Measurements from ENCODE around the gene CACNA1G. TPM values are rescaled to one million over a fixed set of nuclear protein-coding genes. Genes with fewer than 3 reads are reported as not detected.

CACNA1G gene
- total RNA-seq, 3 donors from 2014 or later (not counting 1 experiment from before 2014, with no cell fraction given), result not detected

DNA sequence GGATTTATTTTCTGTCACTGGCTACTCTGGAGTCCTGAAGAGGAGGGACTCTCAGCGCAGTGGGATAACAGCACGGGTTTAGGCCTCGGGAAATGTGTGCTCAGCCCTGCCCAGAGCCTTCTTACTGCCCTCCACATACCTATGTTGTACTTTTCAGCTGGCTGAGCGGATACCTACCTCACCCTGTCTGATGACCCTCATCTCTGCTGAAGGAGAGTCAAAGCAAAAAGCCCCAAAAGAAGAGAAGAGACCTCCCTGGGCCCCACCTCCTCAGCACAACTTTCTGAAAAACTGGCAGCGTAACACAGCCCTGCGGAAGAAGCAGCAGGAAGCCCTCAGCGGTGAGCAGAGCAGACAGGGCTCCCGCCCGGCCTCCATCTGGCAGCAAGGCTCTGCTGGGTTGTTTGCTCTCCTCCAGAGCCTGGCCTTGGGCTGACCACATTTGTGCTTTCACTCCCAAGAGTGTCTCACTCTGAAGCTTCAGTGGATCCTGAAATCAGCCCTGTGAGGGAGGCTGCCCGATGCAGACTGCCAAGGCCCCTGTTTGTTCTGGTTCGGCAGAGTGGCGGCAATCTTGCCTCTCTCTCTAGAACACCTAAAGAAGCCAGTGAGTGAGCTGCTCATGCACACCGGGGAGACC, 42.0 kb upstream of the CACNA1G start:
- ATAC-seq (no peak), DNase-seq (no peak)
- Histone ChIP-seq H3K36me3 (ENCODE audit: control insufficient read depth, insufficient read depth, low read length) (no peaks in the 10 kb centered on the region), H3K9me3 (ENCODE audit: control insufficient read depth, insufficient read depth, low read length) (no peaks in the 10 kb centered on the region), H3K4me1 (ENCODE audit: control insufficient read depth, insufficient read depth, low read length) (no peaks in the 10 kb centered on the region), H3K27ac (ENCODE audit: low read length) (no peak overlapping the region), H3K27me3 (ENCODE audit: control insufficient read depth, insufficient read depth, low read length) (no peaks in the 10 kb centered on the region), H3K4me3 (ENCODE audit: low read length) (no peak overlapping the region)
- H3K4me3 Mint-ChIP-seq, result no peak overlapping the region
- no peaks in the 10 kb centered on the region for H3K4me1 Mint-ChIP-seq
- no peaks in the 10 kb centered on the region for H3K36me3 Mint-ChIP-seq
- no peaks in the 10 kb centered on the region for H3K9me3 Mint-ChIP-seq
- WGBS (ENCODE audit: insufficient coverage), result 94% methylated on average over 13 of the region's 13 CpGs
- no peak overlapping the region for H3K27ac Mint-ChIP-seq
- intact Hi-C loops (cut with micrococcal nuclease), result no loop called here
- peaks cover 0 to 6% of the 10 kb centered on the region in 2 donors for H3K27me3 Mint-ChIP-seq (ENCODE audit: low read depth in 2 of 2)
- TF ChIP-seq, protein P1, sequence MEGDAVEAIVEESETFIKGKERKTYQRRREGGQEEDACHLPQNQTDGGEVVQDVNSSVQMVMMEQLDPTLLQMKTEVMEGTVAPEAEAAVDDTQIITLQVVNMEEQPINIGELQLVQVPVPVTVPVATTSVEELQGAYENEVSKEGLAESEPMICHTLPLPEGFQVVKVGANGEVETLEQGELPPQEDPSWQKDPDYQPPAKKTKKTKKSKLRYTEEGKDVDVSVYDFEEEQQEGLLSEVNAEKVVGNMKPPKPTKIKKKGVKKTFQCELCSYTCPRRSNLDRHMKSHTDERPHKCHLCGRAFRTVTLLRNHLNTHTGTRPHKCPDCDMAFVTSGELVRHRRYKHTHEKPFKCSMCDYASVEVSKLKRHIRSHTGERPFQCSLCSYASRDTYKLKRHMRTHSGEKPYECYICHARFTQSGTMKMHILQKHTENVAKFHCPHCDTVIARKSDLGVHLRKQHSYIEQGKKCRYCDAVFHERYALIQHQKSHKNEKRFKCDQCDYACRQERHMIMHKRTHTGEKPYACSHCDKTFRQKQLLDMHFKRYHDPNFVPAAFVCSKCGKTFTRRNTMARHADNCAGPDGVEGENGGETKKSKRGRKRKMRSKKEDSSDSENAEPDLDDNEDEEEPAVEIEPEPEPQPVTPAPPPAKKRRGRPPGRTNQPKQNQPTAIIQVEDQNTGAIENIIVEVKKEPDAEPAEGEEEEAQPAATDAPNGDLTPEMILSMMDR (IDR thresholded peaks at IDR 0.05), result no peak

DNA sequence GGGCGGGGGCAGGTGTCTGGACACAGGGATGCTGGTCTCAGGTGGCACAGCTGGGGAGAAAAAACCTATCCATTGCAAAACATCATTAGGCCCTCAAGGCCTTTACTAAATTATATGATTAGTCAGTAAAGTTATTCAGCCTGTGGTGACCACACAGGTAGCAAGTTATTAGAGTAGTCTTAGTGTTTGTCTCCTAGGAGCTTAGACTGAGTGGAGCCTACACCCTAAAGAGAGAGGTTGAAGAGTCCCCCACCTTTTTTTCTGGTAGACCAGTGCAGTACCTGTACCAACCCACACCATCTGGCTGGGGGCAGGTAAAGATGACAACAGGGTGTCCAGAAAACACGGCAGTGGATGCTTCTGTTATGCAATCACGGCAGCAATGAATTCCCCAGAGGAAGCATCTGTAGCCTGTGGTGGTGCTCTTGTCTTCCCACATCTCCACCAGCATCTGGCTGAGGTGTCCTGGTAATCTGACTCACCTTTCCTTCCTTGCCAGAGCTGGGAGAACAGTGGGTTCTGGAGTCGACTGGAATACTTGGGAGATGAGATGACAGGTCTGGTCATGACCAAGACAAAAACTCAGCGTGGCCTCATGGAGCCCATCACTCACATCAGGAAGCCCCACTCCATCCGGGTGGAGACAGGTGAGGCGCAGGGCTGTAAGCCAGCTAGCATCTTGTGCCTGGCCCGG, 41.2 kb upstream of the CACNA1G start:
- intact Hi-C loops (cut with micrococcal nuclease), result no loop called here
- no peak overlapping the region for H3K4me3 Mint-ChIP-seq
- no peaks in the 10 kb centered on the region for H3K36me3 ChIP-seq (ENCODE audit: control insufficient read depth, insufficient read depth, low read length)

DNA sequence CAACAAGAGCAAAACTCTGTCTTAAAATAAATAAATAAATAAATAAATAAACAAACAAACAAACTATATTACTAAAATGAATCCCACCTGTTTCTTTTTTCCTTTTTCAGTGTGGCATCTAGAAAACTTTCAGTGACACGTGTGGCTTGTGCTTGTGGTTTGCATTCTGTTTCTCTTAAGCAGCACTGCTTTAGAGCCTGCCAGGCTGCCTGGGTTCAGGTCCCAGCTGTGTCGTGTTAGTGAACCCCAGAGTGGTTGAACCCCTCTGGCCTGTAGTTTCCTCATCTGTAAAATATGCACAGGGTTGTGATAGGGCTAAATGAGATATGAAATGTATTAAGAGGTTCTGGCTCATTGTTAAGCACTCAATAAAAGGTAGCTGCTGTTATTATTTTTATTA, 40.0 kb upstream of the CACNA1G start:
- H3K4me1 Mint-ChIP-seq, result no peaks in the 10 kb centered on the region
- H3K27ac ChIP-seq (ENCODE audit: low read length), result no peak overlapping the region
- H3K4me3 ChIP-seq (ENCODE audit: low read length), result no peak overlapping the region
- TF ChIP-seq, protein P1 (IDR thresholded peaks at IDR 0.05), result no peak
- ATAC-seq, result no peak
- no peak overlapping the region for H3K4me3 Mint-ChIP-seq
- no peak for DNase-seq
- no peak overlapping the region for H3K27ac Mint-ChIP-seq
- no peaks in the 10 kb centered on the region for H3K36me3 ChIP-seq (ENCODE audit: control insufficient read depth, insufficient read depth, low read length)
- no peaks in the 10 kb centered on the region for H3K36me3 Mint-ChIP-seq
- 45% methylated on average over 2 of the region's 2 CpGs for WGBS (ENCODE audit: insufficient coverage)
- H3K9me3 ChIP-seq (ENCODE audit: control insufficient read depth, insufficient read depth, low read length), result no peaks in the 10 kb centered on the region
- H3K4me1 ChIP-seq (ENCODE audit: control insufficient read depth, insufficient read depth, low read length), result no peaks in the 10 kb centered on the region
- intact Hi-C loops (cut with micrococcal nuclease), result no loop called here
- no peaks in the 10 kb centered on the region for H3K9me3 Mint-ChIP-seq
- no peaks in the 10 kb centered on the region for H3K27me3 ChIP-seq (ENCODE audit: control insufficient read depth, insufficient read depth, low read length)
- H3K27me3 Mint-ChIP-seq (ENCODE audit: low read depth in 2 of 2), result peaks cover 0 to 3% of the 10 kb centered on the region in 2 donors

More for the DNA sequence above, 41.2 kb upstream of the CACNA1G start:
- Histone ChIP-seq H3K4me1 (ENCODE audit: control insufficient read depth, insufficient read depth, low read length) (no peaks in the 10 kb centered on the region), H3K4me3 (ENCODE audit: low read length) (no peak overlapping the region), H3K27me3 (ENCODE audit: control insufficient read depth, insufficient read depth, low read length) (no peaks in the 10 kb centered on the region), H3K9me3 (ENCODE audit: control insufficient read depth, insufficient read depth, low read length) (no peaks in the 10 kb centered on the region), H3K27ac (ENCODE audit: low read length) (no peak overlapping the region)
- Mint-ChIP-seq H3K9me3 (no peaks in the 10 kb centered on the region), H3K4me1 (no peaks in the 10 kb centered on the region), H3K36me3 (no peaks in the 10 kb centered on the region), H3K27ac (no peak overlapping the region), H3K27me3 (ENCODE audit: low read depth in 2 of 2) (peaks cover 0 to 6% of the 10 kb centered on the region in 2 donors)
- DNase-seq, result no peak
- TF ChIP-seq, protein P1 (IDR thresholded peaks at IDR 0.05), result no peak
- WGBS (ENCODE audit: insufficient coverage), result 78% methylated on average over 8 of the region's 8 CpGs
- no peak for ATAC-seq
